NB4 (cell line): ENCODE data around the gene UROC1.

Source experiments
- DNase-seq: peaks from one replicate; pipeline ENCODE4 v3.0.0; 2010; ENCODE audit warnings: low read depth
- H3K4me3 ChIP-seq: one replicate; pipeline ENCODE4 v1.5.1; 2011; ENCODE audit warnings: mild to moderate bottlenecking, low read depth, low read length, moderate library complexity
- MYC ChIP-seq: IDR thresholded peaks from 2 replicates; pipeline ENCODE4 v1.6.1; 2011; ENCODE audit warnings: low read depth, low read length
- POLR2A ChIP-seq: IDR thresholded peaks from 2 replicates; pipeline ENCODE4 v1.6.1; 2011; ENCODE audit warnings: mild to moderate bottlenecking; ENCODE audit not compliant: insufficient read length; ENCODE audit errors: extremely low read depth
- TF ChIP-seq, protein P1 (sequence below): IDR thresholded peaks from one replicate; pipeline ENCODE4 v1.5.1; 2012; ENCODE audit warnings: low read depth, low read length
- TF ChIP-seq, protein P2 (sequence below): IDR thresholded peaks from 2 replicates; pipeline ENCODE4 v1.6.1; 2011; ENCODE audit warnings: low read depth, low read length

The UROC1 gene

DNA sequence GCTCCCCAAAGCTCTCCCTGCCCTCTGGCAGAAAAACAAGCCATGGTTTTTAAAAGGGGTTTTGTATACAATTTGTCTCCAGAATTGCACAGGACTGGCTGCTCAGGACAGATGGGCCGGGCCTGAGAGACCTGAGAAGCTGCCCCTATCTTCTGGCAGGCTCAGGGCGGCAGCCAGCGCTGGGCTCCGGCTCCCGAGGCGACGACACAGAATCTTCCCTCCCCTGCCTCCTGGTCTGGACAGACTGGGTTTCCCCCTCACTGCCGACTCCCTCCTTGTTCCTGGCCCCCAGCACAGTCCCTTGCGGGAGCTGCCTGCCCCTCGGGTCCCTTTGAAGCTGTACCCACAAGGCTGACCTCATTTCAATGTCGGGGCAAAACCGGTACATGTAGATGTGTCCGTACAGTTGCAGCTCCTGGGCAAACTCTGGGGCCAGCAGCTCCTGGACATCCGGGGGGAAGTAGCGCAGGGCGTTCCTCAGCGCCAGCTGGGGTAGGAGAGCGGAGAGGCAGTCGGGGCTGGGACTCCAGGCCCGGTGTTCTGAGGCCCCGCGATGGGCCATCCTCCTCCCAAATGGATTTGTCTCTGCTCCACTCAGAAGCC, 7.2 kb downstream of the UROC1 start:
- DNase-seq = no peak
- no peak overlapping the region for H3K4me3 ChIP-seq
- TF ChIP-seq, protein P1, sequence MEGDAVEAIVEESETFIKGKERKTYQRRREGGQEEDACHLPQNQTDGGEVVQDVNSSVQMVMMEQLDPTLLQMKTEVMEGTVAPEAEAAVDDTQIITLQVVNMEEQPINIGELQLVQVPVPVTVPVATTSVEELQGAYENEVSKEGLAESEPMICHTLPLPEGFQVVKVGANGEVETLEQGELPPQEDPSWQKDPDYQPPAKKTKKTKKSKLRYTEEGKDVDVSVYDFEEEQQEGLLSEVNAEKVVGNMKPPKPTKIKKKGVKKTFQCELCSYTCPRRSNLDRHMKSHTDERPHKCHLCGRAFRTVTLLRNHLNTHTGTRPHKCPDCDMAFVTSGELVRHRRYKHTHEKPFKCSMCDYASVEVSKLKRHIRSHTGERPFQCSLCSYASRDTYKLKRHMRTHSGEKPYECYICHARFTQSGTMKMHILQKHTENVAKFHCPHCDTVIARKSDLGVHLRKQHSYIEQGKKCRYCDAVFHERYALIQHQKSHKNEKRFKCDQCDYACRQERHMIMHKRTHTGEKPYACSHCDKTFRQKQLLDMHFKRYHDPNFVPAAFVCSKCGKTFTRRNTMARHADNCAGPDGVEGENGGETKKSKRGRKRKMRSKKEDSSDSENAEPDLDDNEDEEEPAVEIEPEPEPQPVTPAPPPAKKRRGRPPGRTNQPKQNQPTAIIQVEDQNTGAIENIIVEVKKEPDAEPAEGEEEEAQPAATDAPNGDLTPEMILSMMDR = no peak
- TF ChIP-seq MYC (no peak), POLR2A (no peak)
- TF ChIP-seq, protein P2, sequence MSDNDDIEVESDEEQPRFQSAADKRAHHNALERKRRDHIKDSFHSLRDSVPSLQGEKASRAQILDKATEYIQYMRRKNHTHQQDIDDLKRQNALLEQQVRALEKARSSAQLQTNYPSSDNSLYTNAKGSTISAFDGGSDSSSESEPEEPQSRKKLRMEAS = no peak

DNA sequence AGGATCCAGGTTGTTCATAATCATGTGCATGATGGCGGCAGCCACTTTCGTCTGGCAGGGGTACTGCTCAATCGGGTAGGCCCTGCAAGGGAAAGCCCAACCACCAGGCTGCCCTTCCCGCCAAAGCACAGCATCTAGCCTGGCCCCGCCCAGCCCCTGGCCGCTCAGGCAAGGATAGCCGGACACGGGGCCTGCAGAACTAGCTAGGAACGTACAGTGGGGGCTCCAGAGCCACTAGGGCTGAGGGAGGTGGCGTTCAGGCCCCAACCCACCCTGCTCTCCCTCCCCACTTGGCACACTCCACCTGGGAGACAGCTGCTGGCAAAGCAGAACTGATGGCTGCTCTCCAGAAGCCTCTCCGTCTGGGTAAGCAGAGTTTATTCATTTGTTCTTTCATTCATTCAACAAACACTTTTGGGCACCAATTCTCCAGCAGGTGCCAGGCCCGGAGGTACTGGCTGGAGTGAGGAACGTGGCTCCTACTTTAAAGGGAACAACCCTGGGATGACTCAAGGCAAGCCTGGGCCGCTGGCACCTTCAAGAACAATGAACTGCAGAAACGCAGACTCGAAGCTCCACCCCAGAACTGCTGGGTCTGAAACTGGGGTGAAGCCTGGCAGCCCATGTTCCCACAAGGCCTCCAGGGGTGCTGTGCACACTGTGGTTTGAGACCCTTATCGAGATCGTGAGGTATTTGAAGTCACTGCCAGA, 7.8 kb downstream of the UROC1 start:
- H3K4me3 ChIP-seq = no peak overlapping the region
- no peak for DNase-seq
- TF ChIP-seq, protein P1 = no peak
- no peak for TF ChIP-seq POLR2A
- TF ChIP-seq, protein P2 = no peak
- TF ChIP-seq MYC = no peak

DNA sequence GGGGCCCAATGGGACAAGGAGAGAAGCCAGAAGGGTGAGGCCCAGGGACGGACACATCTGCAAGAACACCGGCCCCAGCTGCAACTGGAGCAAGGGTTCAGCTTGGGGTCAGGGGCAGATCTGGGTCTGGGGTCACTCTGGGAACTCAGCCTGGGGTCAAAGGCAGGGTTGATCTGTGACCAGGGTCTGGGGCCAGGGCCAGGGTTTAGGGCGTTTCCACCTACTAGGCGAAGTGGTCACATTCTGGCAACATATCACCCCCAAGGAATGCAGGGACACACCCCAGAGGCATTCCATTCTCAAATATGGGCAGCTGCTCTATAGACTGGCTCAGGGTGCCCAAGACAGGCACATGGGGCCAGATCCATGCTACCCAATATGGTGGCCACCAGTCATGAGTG, 9.0 kb downstream of the UROC1 start:
- no peak for DNase-seq
- no peak overlapping the region for H3K4me3 ChIP-seq
- TF ChIP-seq, protein P1 = no peak
- TF ChIP-seq, protein P2 = no peak
- TF ChIP-seq POLR2A (no peak), MYC (no peak)

- DNase-seq = no peak
- TF ChIP-seq, protein P1 = no peak
- TF ChIP-seq POLR2A = no peak
- TF ChIP-seq, protein P2 = no peak
- no peak for TF ChIP-seq MYC
- no peak overlapping the region for H3K4me3 ChIP-seq
These were observed 9.7 kb downstream of the UROC1 start for GRCh38 chr3:126507886-126508285.

GRCh38 chr3:126503701-126504100, 13.9 kb downstream of the UROC1 start:
- no peak for DNase-seq
- no peak overlapping the region for H3K4me3 ChIP-seq
- TF ChIP-seq POLR2A (no peak), MYC (no peak)
- TF ChIP-seq, protein P2 = no peak
- TF ChIP-seq, protein P1 = no peak
